Coronary artery (tissue), 2 donors: ENCODE results near the gene NCAPH2.
A peak's percentile ranks its signal among the peaks of the same experiment; 100 is the strongest.

Experiments used
- DNase-seq: peaks from one replicate; pipeline ENCODE4 v3.0.0-alpha.2; 2017; ENCODE audit warnings: low spot score
- H3K27ac ChIP-seq, 2 donors: fragments of 200-600 bp; sonication (generic); one replicate each; pipeline ENCODE4 v1.5.1; 2016 to 2019
- H3K4me3 ChIP-seq: fragments of 200-600 bp; sonication (generic); 2 replicates; pipeline ENCODE4 v1.5.1; 2016; ENCODE audit warnings: mild to moderate bottlenecking, moderate library complexity
- TF ChIP-seq, protein P1 (sequence below): fragments of 200-600 bp; sonication (generic); IDR thresholded peaks from one replicate; pipeline ENCODE4 v1.5.1; 2019; ENCODE audit warnings: antibody characterized with exemption

Gene NCAPH2

DNA sequence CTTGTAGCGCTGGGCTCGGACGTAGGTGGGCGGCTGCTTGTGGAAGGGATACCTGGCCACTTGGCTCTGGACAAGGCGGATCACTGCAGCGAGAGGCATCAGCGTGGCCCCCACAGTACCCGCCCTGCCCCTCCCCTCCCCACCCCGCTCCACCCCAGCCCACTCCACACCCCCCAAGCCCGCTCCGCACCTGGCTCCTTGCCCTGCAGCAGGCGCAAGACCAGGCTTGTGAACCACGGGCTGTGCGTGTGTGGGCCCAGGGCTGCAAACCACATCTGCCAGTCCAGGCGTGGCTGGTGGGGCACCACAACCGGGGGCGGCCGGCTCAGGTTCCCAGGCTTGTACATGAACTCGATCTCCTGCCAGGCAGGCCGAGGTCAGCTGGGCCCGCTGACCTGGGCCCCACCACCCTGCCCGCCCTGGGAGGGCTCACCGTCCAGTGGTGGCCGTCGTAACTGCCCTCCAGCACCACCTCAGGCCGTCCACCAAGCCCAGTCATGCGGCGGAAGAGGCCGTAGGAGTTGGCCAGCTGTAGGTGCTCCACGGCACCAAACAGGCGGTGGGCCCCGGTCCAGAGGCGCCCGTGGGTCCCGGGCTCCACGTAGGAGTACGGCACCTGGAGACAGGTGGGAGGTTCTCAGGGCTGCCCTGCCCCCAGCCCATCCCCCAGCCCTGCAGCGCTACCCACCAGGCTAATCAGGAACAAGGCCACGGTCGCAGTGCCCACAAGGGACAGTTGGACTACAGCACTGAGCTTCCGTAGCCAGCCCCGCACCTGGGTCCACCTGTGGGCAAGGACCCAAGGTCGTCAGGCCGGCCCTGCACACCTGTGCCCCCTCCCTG lies 3.4 kb upstream of the NCAPH2 start:
- Histone ChIP-seq H3K4me3 (no peak overlapping the region), H3K27ac (no peak overlapping the region)
- DNase-seq: no peak
- TF ChIP-seq, protein P1, sequence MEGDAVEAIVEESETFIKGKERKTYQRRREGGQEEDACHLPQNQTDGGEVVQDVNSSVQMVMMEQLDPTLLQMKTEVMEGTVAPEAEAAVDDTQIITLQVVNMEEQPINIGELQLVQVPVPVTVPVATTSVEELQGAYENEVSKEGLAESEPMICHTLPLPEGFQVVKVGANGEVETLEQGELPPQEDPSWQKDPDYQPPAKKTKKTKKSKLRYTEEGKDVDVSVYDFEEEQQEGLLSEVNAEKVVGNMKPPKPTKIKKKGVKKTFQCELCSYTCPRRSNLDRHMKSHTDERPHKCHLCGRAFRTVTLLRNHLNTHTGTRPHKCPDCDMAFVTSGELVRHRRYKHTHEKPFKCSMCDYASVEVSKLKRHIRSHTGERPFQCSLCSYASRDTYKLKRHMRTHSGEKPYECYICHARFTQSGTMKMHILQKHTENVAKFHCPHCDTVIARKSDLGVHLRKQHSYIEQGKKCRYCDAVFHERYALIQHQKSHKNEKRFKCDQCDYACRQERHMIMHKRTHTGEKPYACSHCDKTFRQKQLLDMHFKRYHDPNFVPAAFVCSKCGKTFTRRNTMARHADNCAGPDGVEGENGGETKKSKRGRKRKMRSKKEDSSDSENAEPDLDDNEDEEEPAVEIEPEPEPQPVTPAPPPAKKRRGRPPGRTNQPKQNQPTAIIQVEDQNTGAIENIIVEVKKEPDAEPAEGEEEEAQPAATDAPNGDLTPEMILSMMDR: no peak

DNA sequence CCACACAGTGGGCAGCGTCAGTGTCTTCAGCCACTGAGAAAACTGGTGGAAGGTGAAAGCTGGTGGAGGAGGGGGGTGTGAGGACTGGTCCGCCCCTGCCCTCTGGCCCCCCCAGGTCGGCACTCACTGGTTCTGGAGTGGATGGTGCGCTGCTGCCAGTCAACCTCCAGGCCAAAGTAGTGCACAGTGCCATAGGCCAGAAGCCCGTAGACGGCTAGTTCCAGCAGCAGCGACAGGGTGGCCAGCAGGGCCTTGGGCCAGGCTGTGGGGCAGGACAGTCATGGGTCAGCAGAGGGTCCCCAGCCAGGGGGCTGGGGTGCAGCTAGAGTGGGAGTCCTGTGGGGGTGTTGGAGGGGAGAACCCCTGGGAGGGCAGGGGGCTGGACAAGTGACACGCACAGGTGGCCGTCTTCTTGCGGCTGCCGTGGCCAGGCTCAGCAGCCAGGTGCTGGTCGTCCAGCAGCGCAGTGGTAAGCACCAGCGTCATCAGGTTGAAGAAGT lies 2.7 kb upstream of the NCAPH2 start:
- DNase-seq: no peak
- TF ChIP-seq, protein P1: no peak
- no peak overlapping the region for H3K4me3 ChIP-seq
- no peak overlapping the region for H3K27ac ChIP-seq

DNA sequence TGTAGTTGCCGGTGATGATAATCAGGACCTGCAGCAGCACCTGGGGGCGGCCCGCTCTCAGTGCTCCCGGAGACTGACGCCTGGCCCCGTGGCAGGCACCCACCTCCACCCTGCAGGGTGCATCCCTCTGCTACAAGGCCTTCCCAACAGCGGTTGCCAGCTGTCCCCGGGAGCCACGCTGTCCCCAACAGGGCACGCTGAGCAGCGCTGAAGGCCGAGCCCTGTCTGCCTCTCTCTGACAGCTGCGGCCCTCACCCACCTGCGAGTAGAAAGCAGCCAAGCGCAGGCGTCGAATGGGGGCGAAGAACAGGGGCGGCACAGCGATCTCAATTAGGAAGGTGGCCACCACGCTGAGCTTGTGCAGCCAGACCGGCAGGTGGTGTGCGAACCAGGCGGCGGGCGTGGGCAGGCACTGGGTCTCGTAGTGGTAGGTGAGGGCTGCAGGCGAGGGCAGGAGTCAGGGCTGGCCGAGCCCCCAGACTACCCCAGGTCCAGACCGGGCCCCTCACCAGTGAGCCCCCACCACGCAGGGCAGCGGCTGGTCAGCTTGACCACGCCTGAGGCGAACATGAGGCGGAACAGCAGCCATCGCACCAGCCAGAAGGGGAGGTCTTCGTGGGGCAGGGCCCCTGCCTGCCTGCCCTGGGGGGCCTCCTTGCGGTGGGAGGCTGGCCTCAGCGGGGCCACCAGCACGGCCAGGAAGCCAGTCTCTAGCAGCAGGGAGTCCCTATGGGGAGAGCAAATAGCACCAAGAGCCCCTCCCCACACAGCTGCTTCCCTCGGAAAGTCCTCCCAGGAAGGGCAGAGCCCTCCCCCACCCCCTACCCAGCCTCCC lies 2.0 kb upstream of the NCAPH2 start:
- peak; percentile 70 for DNase-seq
- Histone ChIP-seq H3K27ac (no peak overlapping the region), H3K4me3 (peak overlapping the region; percentile 98)
- TF ChIP-seq, protein P1: no peak

GRCh38 chr22:50506611-50507420 lies 1.2 kb upstream of the NCAPH2 start:
- Histone ChIP-seq H3K27ac (peak overlapping the region; percentile 73 to 94), H3K4me3 (peak overlapping the region; percentile 98)
- TF ChIP-seq, protein P1: no peak
- DNase-seq: peak; percentile 79

GRCh38 chr22:50507421-50507990 lies 518 bp upstream of the NCAPH2 start, which contains the start of gene LMF2:
LMF2 (minus strand) TSS chr22:50507702; CDS start chr22:50507675, 27 bp downstream.
- Histone ChIP-seq H3K4me3 (peak within 1 kb of the TSS; percentile 98), H3K27ac (peak within 1 kb of the TSS; percentile 85 to 94)
- TF ChIP-seq, protein P1: no peak
- peak; percentile 98 for DNase-seq

DNA sequence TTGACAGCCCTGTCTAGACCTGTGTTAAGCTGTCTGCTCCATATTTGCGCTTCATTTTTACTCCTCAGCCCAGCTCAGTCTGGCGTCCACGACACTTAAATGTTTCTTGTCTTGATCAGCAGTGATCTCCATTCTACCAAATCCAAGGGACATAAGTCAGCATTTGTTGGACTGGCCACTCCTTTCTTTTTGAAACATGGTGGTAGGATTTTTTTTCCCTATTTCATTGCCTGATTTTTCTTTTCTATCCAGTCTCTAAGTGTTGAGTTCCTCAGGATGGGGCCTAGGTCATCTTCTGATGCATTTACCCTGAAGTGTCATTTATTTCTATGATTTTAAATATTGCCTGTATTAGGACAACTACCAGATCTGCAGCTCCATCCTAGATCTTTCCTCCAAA lies 873 bp downstream of the NCAPH2 start:
- peak overlapping the region; percentile 85 to 94 for H3K27ac ChIP-seq
- H3K4me3 ChIP-seq: peak overlapping the region; percentile 94
- no peak for DNase-seq
- TF ChIP-seq, protein P1: no peak
